K562 (cell line): Measurements from ENCODE around the gene PDLIM7. TPM values are rescaled to one million over a fixed set of nuclear protein-coding genes. Genes with fewer than 3 reads are reported as not detected.
A peak's percentile ranks its signal among the peaks of the same experiment; 100 is the strongest.

Experiments used
- ATF3 ChIP-seq, 2 experiments: fragments of 450-650 bp in 1 of 2; sonication (generic) in 1 of 2; formaldehyde crosslinking in 1 of 2; IDR thresholded peaks in 1 of 2; conservative IDR thresholded peaks in 1 of 2; 2 replicates each; pipeline versions ENCODE4 v1.6.1 to v1.8.1; 2016 to 2023; ENCODE audit warnings: mild to moderate bottlenecking in 2 of 2, moderate library complexity in 2 of 2, inconsistent platforms in 1 of 2, missing genetic modification reagents in 1 of 2
- BHLHE40 ChIP-seq: IDR thresholded peaks from 2 replicates; pipeline ENCODE4 v1.6.1; 2011; ENCODE audit warnings: low read length, improper control_type of control experiment
- CBFB ChIP-seq: sonication (generic); formaldehyde crosslinking; IDR thresholded peaks from 2 replicates; pipeline ENCODE4 v1.4.0; 2020; ENCODE audit warnings: mild to moderate bottlenecking, missing genetic modification reagents
- CREB1 ChIP-seq, 2 experiments: sonication (generic) in 1 of 2; formaldehyde crosslinking in 1 of 2; IDR thresholded peaks; 2 replicates each; pipeline versions ENCODE4 v1.6.1 to v1.8.0; 2012 to 2022; ENCODE audit warnings: inconsistent platforms in 1 of 2, mild to moderate bottlenecking in 1 of 2, missing genetic modification reagents in 1 of 2, moderate library complexity in 1 of 2
- DMBX1 ChIP-seq: fragments of 250-450 bp; sonication (Bioruptor Pico); IDR thresholded peaks from 2 replicates; pipeline ENCODE4 v1.8.0; 2022; ENCODE audit warnings: inconsistent platforms, mild to moderate bottlenecking, moderate library complexity, borderline replicate concordance
- ETS2 ChIP-seq: IDR thresholded peaks from 2 replicates; pipeline ENCODE4 v1.6.1; 2016; ENCODE audit warnings: borderline replicate concordance, missing genetic modification characterization, mild to moderate bottlenecking, moderate library complexity, missing compliant biosample characterization; ENCODE audit not compliant: poor library complexity, severe bottlenecking
- GMEB1 ChIP-seq: fragments of 250-450 bp; sonication (Bioruptor Pico); IDR thresholded peaks from 2 replicates; pipeline ENCODE4 v1.4.0; 2020; ENCODE audit warnings: mild to moderate bottlenecking
- JUN ChIP-seq, 2 experiments: sonication (generic) in 1 of 2; formaldehyde crosslinking in 1 of 2; IDR thresholded peaks; 2 replicates each; pipeline versions ENCODE4 v1.6.1 to v1.8.0; 2012 to 2022; ENCODE audit warnings: borderline replicate concordance in 2 of 2, mild to moderate bottlenecking in 2 of 2, improper control_type of control experiment in 1 of 2, low read depth in 1 of 2, low read length in 1 of 2, missing genetic modification reagents in 1 of 2
- MAFK ChIP-seq: IDR thresholded peaks from 2 replicates; pipeline ENCODE4 v1.6.1; 2011; ENCODE audit warnings: low read length, improper control_type of control experiment
- MAX ChIP-seq: sonication (generic); formaldehyde crosslinking; IDR thresholded peaks from 2 replicates; pipeline ENCODE4 v1.9.0; 2022; ENCODE audit warnings: mild to moderate bottlenecking, missing genetic modification reagents
- MCM3 ChIP-seq: fragments of 450-650 bp; IDR thresholded peaks from 2 replicates; pipeline ENCODE4 v1.6.1; 2016
- NFATC3 ChIP-seq: fragments of 450-650 bp; IDR thresholded peaks from 2 replicates; pipeline ENCODE4 v1.6.1; 2017; ENCODE audit warnings: mild to moderate bottlenecking
- NR2C2 ChIP-seq, 2 experiments: fragments of 200-800 bp in 1 of 2; sonication (Bioruptor generic) in 1 of 2; sonication (generic) in 1 of 2; formaldehyde crosslinking in 1 of 2; IDR thresholded peaks; 2 replicates each; pipeline versions ENCODE4 v1.6.1 to v1.8.0; 2016 to 2022; ENCODE audit warnings: mild to moderate bottlenecking in 1 of 2, missing compliant biosample characterization in 1 of 2, missing genetic modification characterization in 1 of 2, missing genetic modification reagents in 1 of 2
- POLR2A ChIP-seq: fragments of 450-650 bp; conservative IDR thresholded peaks from 2 replicates; pipeline ENCODE4 v1.6.1; 2016
- PRPF4 ChIP-seq: fragments of 200-400 bp; formaldehyde crosslinking; IDR thresholded peaks from one replicate; pipeline ENCODE4 v1.6.1; 2017; ENCODE audit warnings: low read length, low read depth, mild to moderate bottlenecking; ENCODE audit not compliant: insufficient read depth, poor library complexity, severe bottlenecking
- RHOXF2B ChIP-seq: fragments of 250-450 bp; sonication (Bioruptor Pico); conservative IDR thresholded peaks from 2 replicates; pipeline ENCODE4 v1.5.1; 2021
- SMARCC2 ChIP-seq: fragments of 450-650 bp; IDR thresholded peaks from 2 replicates; pipeline ENCODE4 v1.6.1; 2017; ENCODE audit warnings: antibody characterized with exemption, moderate library complexity, mild to moderate bottlenecking, low read depth
- SRF ChIP-seq, 2 experiments: fragments of 250-450, 450-650 bp in 1 of 2; sonication (Bioruptor Pico) in 1 of 2; sonication (generic) in 1 of 2; formaldehyde crosslinking; IDR thresholded peaks; 2 replicates each; pipeline versions ENCODE4 v1.5.0 to v1.5.1; 2020 to 2022; ENCODE audit warnings: mild to moderate bottlenecking in 1 of 2, missing genetic modification reagents in 1 of 2
- SUPT5H ChIP-seq: fragments of 450-650 bp; IDR thresholded peaks from 2 replicates; pipeline ENCODE4 v1.6.1; 2016
- TAF1 ChIP-seq: IDR thresholded peaks from 2 replicates; pipeline ENCODE4 v1.6.1; 2011; ENCODE audit warnings: mild to moderate bottlenecking, low read length, moderate library complexity; ENCODE audit not compliant: insufficient read depth, control insufficient read depth, severe bottlenecking; ENCODE audit errors: extremely low read depth
- TARDBP ChIP-seq: fragments of 450-650 bp; IDR thresholded peaks from 2 replicates; pipeline ENCODE4 v1.6.1; 2016
- TGIF2 ChIP-seq: sonication (generic); formaldehyde crosslinking; IDR thresholded peaks from 2 replicates; pipeline ENCODE4 v1.8.1; 2022; ENCODE audit warnings: mild to moderate bottlenecking, missing genetic modification reagents, moderate library complexity
- ZBTB7A ChIP-seq: IDR thresholded peaks from 2 replicates; pipeline ENCODE4 v1.6.1; 2011; ENCODE audit warnings: low read depth, mild to moderate bottlenecking, low read length, moderate library complexity, borderline replicate concordance; ENCODE audit not compliant: control insufficient read depth
- ZNF23 ChIP-seq: fragments of 250-450 bp; sonication (Bioruptor Pico); IDR thresholded peaks from 2 replicates; pipeline ENCODE4 v1.4.0; 2020; ENCODE audit warnings: mild to moderate bottlenecking
- polyA plus RNA-seq, 8 experiments: library from polyadenylated mRNA; depleted of rRNA in 4 of 8; stranded (reverse) in 5 of 8; unstranded in 3 of 8; fragments of >200 nt; fragmentation: Nextera tagmentation in 2 of 8; fragmentation: Illumina TruSeq in 1 of 8; extraction: Ambion mirVana in 2 of 8; extraction: Trizol in 1 of 8; gene quantifications; 2 replicates each; pipeline versions ENCODE4 v1.2.1 to v1.2.3, GENCODE V29; 2011 to 2014; ENCODE audit warnings: inconsistent platforms in 1 of 8, missing spikeins in 1 of 8
- total RNA-seq, 7 experiments: library from RNA; depleted of rRNA in 6 of 7; stranded (reverse); fragments of >200 nt in 6 of 7; fragmentation: Illumina TruSeq in 2 of 7; extraction: Trizol in 2 of 7; gene quantifications; 2 replicates each; pipeline versions ENCODE4 v1.2.1 to v1.2.3, GENCODE V29; 2011 to 2021; ENCODE audit warnings: low replicate concordance in 1 of 7

Gene PDLIM7
- total and polyA plus RNA-seq, 9 of the 15 experiments (the other 6 are each of a cell fraction or from before 2014, with no cell fraction given): 2.1 to 124 (median 32.6) TPM

GRCh38 chr5:177494346-177495195, 2.8 kb downstream of the PDLIM7 start (continued):
- no peak for TF ChIP-seq MCM3
- 0 out of 2 replicates have a peak, but pooled peaks have one; percentile 6 for TF ChIP-seq MAX (CRISPR knock-in tag)
- peak; percentile 10; the same call in 1 of the 2 replicates for TF ChIP-seq POLR2A
- no peak for TF ChIP-seq SMARCC2
- TF ChIP-seq CREB1 (IDR thresholded peaks at IDR 0.05): no peak
- no peak for TF ChIP-seq CREB1 (CRISPR knock-in tag; IDR thresholded peaks at IDR 0.05)
- no peak for TF ChIP-seq TGIF2
- TF ChIP-seq NFATC3: no peak
- TF ChIP-seq TARDBP: no peak
- TF ChIP-seq NR2C2 (CRISPR knock-in tag; IDR thresholded peaks at IDR 0.05): no peak
- TF ChIP-seq NR2C2 (tag; IDR thresholded peaks at IDR 0.05): peak; percentile 63
- TF ChIP-seq DMBX1: no peak
- TF ChIP-seq GMEB1: no peak
- no peak for TF ChIP-seq BHLHE40
- no peak for TF ChIP-seq SRF (CRISPR knock-in tag; IDR thresholded peaks at IDR 0.05)
- TF ChIP-seq ETS2: no peak
- no peak for TF ChIP-seq RHOXF2B (CRISPR knock-in tag)
- no peak for TF ChIP-seq ZNF23
- no peak for TF ChIP-seq PRPF4
- TF ChIP-seq ATF3 (IDR thresholded peaks at IDR 0.05): peak; percentile 84
- no peak for TF ChIP-seq ATF3 (CRISPR knock-in tag; conservative IDR thresholded peaks at IDR 0.05)
- TF ChIP-seq CBFB (CRISPR knock-in tag): 0 out of 2 replicates have a peak, but pooled peaks have one; percentile 0
- TF ChIP-seq MAFK: 0 out of 2 replicates have a peak, but pooled peaks have one; percentile 18
- TF ChIP-seq SUPT5H: 0 out of 2 replicates have a peak, but pooled peaks have one; percentile 38
- peak; percentile 76; the same call in 1 of the 2 replicates for TF ChIP-seq JUN (IDR thresholded peaks at IDR 0.05; ENCODE audit: borderline replicate concordance, low read depth, low read length)
- TF ChIP-seq JUN (CRISPR knock-in tag; IDR thresholded peaks at IDR 0.05; ENCODE audit: borderline replicate concordance): no peak
- TF ChIP-seq TAF1: peak; percentile 7
- TF ChIP-seq ZBTB7A: peak; percentile 97
